ENCODE results near the gene CBX8.

The CBX8 gene

GRCh38 chr17:79808763-79809529, 12.1 kb upstream of the CBX8 start:
- peak in 2 of 58 donors; percentile 6 to 20 for DNase-seq

- no peak for DNase-seq
Observed at GRCh38 chr17:79806863-79807720, 10.2 kb upstream of the CBX8 start.

GRCh38 chr17:79806446-79806760, 9.5 kb upstream of the CBX8 start:
- DNase-seq: no peak

- no peak for DNase-seq
Observed at GRCh38 chr17:79804856-79805696, 8.2 kb upstream of the CBX8 start.

GRCh38 chr17:79803997-79804855, 7.3 kb upstream of the CBX8 start:
- no peak for DNase-seq

- no peak for DNase-seq
Observed at GRCh38 chr17:79803421-79803996, 6.6 kb upstream of the CBX8 start.

GRCh38 chr17:79802736-79803420, 6.0 kb upstream of the CBX8 start:
- DNase-seq: no peak

GRCh38 chr17:79802039-79802735, 5.3 kb upstream of the CBX8 start:
- DNase-seq: no peak

- no peak for DNase-seq
Observed at GRCh38 chr17:79801156-79802038, 4.5 kb upstream of the CBX8 start.

GRCh38 chr17:79800325-79801155, 3.7 kb upstream of the CBX8 start:
- DNase-seq: no peak

GRCh38 chr17:79799538-79800324, 2.9 kb upstream of the CBX8 start:
- DNase-seq: no peak

- DNase-seq: no peak
Observed at GRCh38 chr17:79799174-79799537, 2.3 kb upstream of the CBX8 start.

GRCh38 chr17:79798299-79799173, 1.7 kb upstream of the CBX8 start:
- DNase-seq: no peak

- DNase-seq: peak in 3 of 58 donors; percentile 54 to 59 (median 57)
Observed at GRCh38 chr17:79797492-79798298, 818 bp upstream of the CBX8 start.

GRCh38 chr17:79796444-79796762, 474 bp downstream of the CBX8 start:
- DNase-seq: peak in 1 of 58 donors; percentile 54
